Liver (tissue), 9 donors: ENCODE results near the gene PITPNC1. TPM values are rescaled to one million over a fixed set of nuclear protein-coding genes. Genes with fewer than 3 reads are reported as not detected.

Experiments used
- DNase-seq: peaks from one replicate; pipeline ENCODE4 v3.0.0-alpha.2; 2017; ENCODE audit warnings: low spot score
- H3K27ac ChIP-seq, 2 donors: one replicate each; pipeline ENCODE4 v1.7.0; 2013; ENCODE audit warnings: inconsistent platforms in 2 of 2, low read length in 2 of 2, control low read depth in 1 of 2, low read depth in 1 of 2, mild to moderate bottlenecking in 1 of 2
- H3K27me3 ChIP-seq, 4 donors: one replicate each; pipeline versions ENCODE4 v1.6.1 to v1.7.0; 2013; ENCODE audit warnings: low read length in 3 of 4, inconsistent platforms in 1 of 4, mild to moderate bottlenecking in 1 of 4, moderate library complexity in 1 of 4; ENCODE audit not compliant: control insufficient read depth in 4 of 4, insufficient read depth in 4 of 4
- H3K36me3 ChIP-seq, 4 donors: one replicate each; pipeline versions ENCODE4 v1.6.1 to v1.7.0; 2013; ENCODE audit warnings: low read length in 3 of 4, mild to moderate bottlenecking in 3 of 4, low read depth in 1 of 4, moderate library complexity in 1 of 4; ENCODE audit not compliant: control insufficient read depth in 4 of 4, insufficient read depth in 3 of 4
- H3K4me1 ChIP-seq, 4 donors: one replicate each; pipeline versions ENCODE4 v1.6.1 to v1.7.0; 2013; ENCODE audit warnings: low read length in 3 of 4, mild to moderate bottlenecking in 3 of 4, moderate library complexity in 1 of 4; ENCODE audit not compliant: control insufficient read depth in 4 of 4, insufficient read depth in 4 of 4
- H3K4me3 ChIP-seq, 3 donors: one replicate each; pipeline versions ENCODE4 v1.6.1 to v1.7.0; 2013; ENCODE audit warnings: low read length in 3 of 3, control low read depth in 1 of 3, low read depth in 1 of 3, mild to moderate bottlenecking in 1 of 3
- H3K9ac ChIP-seq, 2 donors: one replicate each; pipeline ENCODE4 v1.7.0; 2013; ENCODE audit warnings: low read length in 2 of 2, mild to moderate bottlenecking in 2 of 2, moderate library complexity in 2 of 2, control low read depth in 1 of 2, low read depth in 1 of 2
- H3K9me3 ChIP-seq, 4 donors: one replicate each; pipeline versions ENCODE4 v1.6.1 to v1.7.0; 2013; ENCODE audit warnings: low read length in 3 of 4; ENCODE audit not compliant: control insufficient read depth in 4 of 4
- ATF3 ChIP-seq: IDR thresholded peaks from 2 replicates; pipeline ENCODE4 v1.6.1; 2016; ENCODE audit warnings: antibody characterized with exemption
- CTCF ChIP-seq: fragments of 150-350 bp; IDR thresholded peaks from 2 replicates; pipeline ENCODE4 v1.5.1; 2017; ENCODE audit warnings: improper control_type of control experiment, low read depth, low read length; ENCODE audit not compliant: missing input control
- EGR1 ChIP-seq, 2 donors: IDR thresholded peaks; 2 replicates each; pipeline ENCODE4 v1.6.1; 2016 to 2018; ENCODE audit warnings: antibody characterized with exemption in 2 of 2, low read depth in 2 of 2
- FOXA1 ChIP-seq: IDR thresholded peaks from 2 replicates; pipeline ENCODE4 v1.6.1; 2016; ENCODE audit warnings: antibody characterized with exemption
- FOXA2 ChIP-seq: IDR thresholded peaks from 2 replicates; pipeline ENCODE4 v1.6.1; 2016; ENCODE audit warnings: antibody characterized with exemption
- GABPA ChIP-seq, 2 donors: IDR thresholded peaks in 1 of 2; conservative IDR thresholded peaks in 1 of 2; 2 replicates each; pipeline ENCODE4 v1.6.1; 2016; ENCODE audit warnings: antibody characterized with exemption in 2 of 2, mild to moderate bottlenecking in 1 of 2, moderate library complexity in 1 of 2
- HNF4A ChIP-seq, 2 donors: conservative IDR thresholded peaks; 2 replicates each; pipeline ENCODE4 v1.6.1; 2016; ENCODE audit warnings: antibody characterized with exemption in 2 of 2, mild to moderate bottlenecking in 2 of 2
- HNF4G ChIP-seq: IDR thresholded peaks from 2 replicates; pipeline ENCODE4 v1.6.1; 2016; ENCODE audit warnings: antibody characterized with exemption
- JUND ChIP-seq, 2 donors: IDR thresholded peaks; 2 replicates each; pipeline ENCODE4 v1.6.1; 2016; ENCODE audit warnings: antibody characterized with exemption in 2 of 2
- MAX ChIP-seq: IDR thresholded peaks from 2 replicates; pipeline ENCODE4 v1.6.1; 2016; ENCODE audit warnings: antibody characterized with exemption
- NR2F2 ChIP-seq: IDR thresholded peaks from 2 replicates; pipeline ENCODE4 v1.6.1; 2016; ENCODE audit warnings: antibody characterized with exemption
- RAD21 ChIP-seq, 2 donors: IDR thresholded peaks; 2 replicates each; pipeline ENCODE4 v1.6.1; 2016; ENCODE audit warnings: antibody characterized with exemption in 2 of 2, mild to moderate bottlenecking in 2 of 2
- REST ChIP-seq: IDR thresholded peaks from 2 replicates; pipeline ENCODE4 v1.6.1; 2016; ENCODE audit warnings: antibody characterized with exemption, mild to moderate bottlenecking
- RXRA ChIP-seq, 2 donors: IDR thresholded peaks; 2 replicates each; pipeline ENCODE4 v1.6.1; 2017 to 2018; ENCODE audit warnings: antibody characterized with exemption in 2 of 2, mild to moderate bottlenecking in 1 of 2
- SP1 ChIP-seq: IDR thresholded peaks from 2 replicates; pipeline ENCODE4 v1.6.1; 2018; ENCODE audit warnings: antibody characterized with exemption, mild to moderate bottlenecking
- TAF1 ChIP-seq: conservative IDR thresholded peaks from 2 replicates; pipeline ENCODE4 v1.6.1; 2016; ENCODE audit warnings: antibody characterized with exemption, mild to moderate bottlenecking
- YY1 ChIP-seq: IDR thresholded peaks from 2 replicates; pipeline ENCODE4 v1.6.1; 2016; ENCODE audit warnings: antibody characterized with exemption, mild to moderate bottlenecking
- ZBTB33 ChIP-seq: IDR thresholded peaks from 2 replicates; pipeline ENCODE4 v1.6.1; 2016; ENCODE audit warnings: antibody characterized with exemption
- WGBS: extraction: QIAGEN DNeasy Blood & Tissue Kit; methylation state at CpG from one replicate; pipeline ENCODE4 v1.1.7; 2013; 5-methylcytosine and 5-hydroxymethylcytosine counted together
- polyA plus RNA-seq, 2 donors: library from polyadenylated mRNA; stranded (reverse) in 1 of 2; unstranded in 1 of 2; fragments of 200-250 nt in 1 of 2; fragments of >200 nt in 1 of 2; fragmentation: Nextera tagmentation in 1 of 2; extraction: Ambion mirVana in 1 of 2; gene quantifications; one replicate each; pipeline versions ENCODE4 v1.2.1 to v1.2.3, GENCODE V29; 2013 to 2015
- total RNA-seq, 2 donors: library from RNA; depleted of rRNA; stranded (reverse); fragments of >200 nt; gene quantifications; one replicate each; pipeline ENCODE4 v1.2.3, GENCODE V29; 2014
- donor health status: healthy.
- donor health status: healthy.
- donor health status: healthy.
- donor health status: healthy.
- donor health status: healthy.

Gene PITPNC1
- total and polyA plus RNA-seq, 4 donors: 2.3 to 10.2 (median 5.7) TPM

- Histone ChIP-seq H3K4me3 (no peak overlapping the region), H3K27ac (no peak overlapping the region), H3K36me3 (no peaks in the 10 kb centered on the region), H3K9me3 (no peaks in the 10 kb centered on the region), H3K4me1 (peaks cover 0 to 5% (median 1%) of the 10 kb centered on the region in 4 donors), H3K27me3 (no peaks in the 10 kb centered on the region), H3K9ac (no peak overlapping the region)
- WGBS: 75% methylated on average over 13 of the region's 13 CpGs
- TF ChIP-seq CTCF (no peak), ZBTB33 (no peak), GABPA (IDR thresholded peaks at IDR 0.05 in 1 of 2, conservative IDR thresholded peaks at IDR 0.05 in 1 of 2) (no peak), YY1 (no peak), REST (no peak), RXRA (IDR thresholded peaks at IDR 0.05) (no peak), ATF3 (no peak), TAF1 (no peak), FOXA2 (no peak), SP1 (no peak), MAX (no peak), RAD21 (IDR thresholded peaks at IDR 0.05) (no peak), HNF4G (no peak), NR2F2 (no peak), FOXA1 (no peak), JUND (IDR thresholded peaks at IDR 0.05) (no peak), EGR1 (IDR thresholded peaks at IDR 0.05; ENCODE audit: low read depth in 2 of 2) (no peak), HNF4A (conservative IDR thresholded peaks at IDR 0.05) (no peak)
- DNase-seq: no peak
These were observed 65.9 kb downstream of the PITPNC1 start for GRCh38 chr17:67442787-67443624.
